Mesenteric fat pad (tissue), 1 donor: ENCODE data around the gene PLAC1. TPM values are rescaled to one million over a fixed set of nuclear protein-coding genes. Genes with fewer than 3 reads are reported as not detected.

ENCODE experiments used
- DNase-seq: peaks from one replicate; pipeline ENCODE4 v3.0.0-alpha.2; 2020; ENCODE audit warnings: low spot score
- total RNA-seq: library from RNA; stranded (reverse); fragmentation: NEBNext Ultra II Directional; extraction: Animal tissue kit (Norgen Biotek cat#: 25700); gene quantifications from one replicate; pipeline ENCODE4 v1.2.1, GENCODE V29; 2021
- donor health status: DM: yes; HTN: yes; CAD: no.

PLAC1 gene
- total RNA-seq, 1 donor from 2014 or later: not detected

GRCh38 chrX:134670134-134670924, 12.1 kb upstream of the PLAC1 start:
- no peak for DNase-seq

GRCh38 chrX:134669378-134670098, 11.3 kb upstream of the PLAC1 start:
- DNase-seq: no peak

GRCh38 chrX:134664202-134664601, 5.9 kb upstream of the PLAC1 start:
- no peak for DNase-seq

GRCh38 chrX:134661295-134661694, 3.0 kb upstream of the PLAC1 start:
- no peak for DNase-seq

GRCh38 chrX:134660627-134661026, 2.4 kb upstream of the PLAC1 start:
- no peak for DNase-seq

- no peak for DNase-seq
Measured at GRCh38 chrX:134659761-134660160, 1.5 kb upstream of the PLAC1 start.

- no peak for DNase-seq
Measured at GRCh38 chrX:134658760-134659023, 421 bp upstream of the PLAC1 start.

- no peak for DNase-seq
Measured at GRCh38 chrX:134654398-134655012, 3.8 kb downstream of the PLAC1 start.

- DNase-seq: no peak
Measured at GRCh38 chrX:134653835-134654234, 4.4 kb downstream of the PLAC1 start.

- no peak for DNase-seq
Measured at GRCh38 chrX:134650701-134651100, 7.6 kb downstream of the PLAC1 start.

GRCh38 chrX:134649770-134650169, 8.5 kb downstream of the PLAC1 start:
- no peak for DNase-seq

- DNase-seq: no peak
Measured at GRCh38 chrX:134647477-134647877, 10.8 kb downstream of the PLAC1 start.

- DNase-seq: no peak
Measured at GRCh38 chrX:134646691-134647090, 11.6 kb downstream of the PLAC1 start.

- no peak for DNase-seq
Measured at GRCh38 chrX:134645936-134646543, 12.2 kb downstream of the PLAC1 start.

GRCh38 chrX:134642386-134642785, 15.9 kb downstream of the PLAC1 start:
- no peak for DNase-seq

- DNase-seq: no peak
Measured at GRCh38 chrX:134641346-134641745, 16.9 kb downstream of the PLAC1 start.

- DNase-seq: no peak
Measured at GRCh38 chrX:134640914-134641313, 17.4 kb downstream of the PLAC1 start.

- DNase-seq: no peak
Measured at GRCh38 chrX:134636851-134637250, 21.4 kb downstream of the PLAC1 start.

- DNase-seq: no peak
Measured at GRCh38 chrX:134634691-134635090, 23.6 kb downstream of the PLAC1 start.

GRCh38 chrX:134633832-134634231, 24.4 kb downstream of the PLAC1 start:
- DNase-seq: no peak

- DNase-seq: no peak
Measured at GRCh38 chrX:134633394-134633793, 24.9 kb downstream of the PLAC1 start.

GRCh38 chrX:134632355-134632754, 25.9 kb downstream of the PLAC1 start:
- no peak for DNase-seq
